PC-9 (cell line): ENCODE measurements around the gene C1QTNF12. TPM values are rescaled to one million over a fixed set of nuclear protein-coding genes. Genes with fewer than 3 reads are reported as not detected.

Experiments used
- BruUV-seq: library from RNA; stranded (reverse); fragments of 400-500 nt; replicated peaks from 2 replicates; lab custom pipeline; 2021; lab: Mats Ljungman, UMichigan
- CTCF ChIA-PET: fragments of 300-600 bp; sonication (Branson Sonifier 250); formaldehyde crosslinking; loops from one replicate; lab custom pipeline; 2022; ENCODE audit warnings: antibody characterized with exemption; lab: Charles Lee
- POLR2A ChIA-PET: fragments of 300-600 bp; sonication (Branson Sonifier 250); formaldehyde crosslinking; loops from one replicate; lab custom pipeline; 2022; ENCODE audit warnings: antibody characterized with exemption; ENCODE audit not compliant: unreplicated experiment; lab: Charles Lee
- DNase-seq, 2 experiments: peaks; one replicate each; pipeline versions ENCODE4 v3.0.0 to v3.0.0-alpha.2; 2015 to 2022; ENCODE audit warnings: mixed read lengths in 1 of 2
- H2AFZ ChIP-seq: fragments of 200-600 bp; sonication (generic); 2 replicates; pipeline ENCODE4 v1.8.1; 2017; ENCODE audit warnings: antibody characterized with exemption
- H3F3A ChIP-seq: fragments of 200-600 bp; sonication (generic); 2 replicates; pipeline ENCODE4 v1.8.1; 2017; ENCODE audit warnings: antibody characterized with exemption, mild to moderate bottlenecking, low read depth; ENCODE audit not compliant: insufficient read depth
- H3K27ac ChIP-seq: fragments of 200-600 bp; sonication (generic); 2 replicates; pipeline ENCODE4 v1.6.1; 2016; ENCODE audit warnings: mixed run types
- H3K27me3 ChIP-seq: fragments of 200-600 bp; sonication (generic); 2 replicates; pipeline ENCODE4 v1.6.1; 2016; ENCODE audit warnings: low read depth, mixed run types; ENCODE audit not compliant: insufficient read depth
- H3K36me3 ChIP-seq: fragments of 200-600 bp; sonication (generic); 2 replicates; pipeline ENCODE4 v1.6.1; 2016; ENCODE audit warnings: low read depth, mixed run types
- H3K4me1 ChIP-seq: fragments of 200-600 bp; sonication (generic); replicated peaks from 2 replicates; pipeline ENCODE4 v1.6.1; 2016; ENCODE audit warnings: mixed run types; ENCODE audit not compliant: insufficient read depth
- H3K4me2 ChIP-seq: fragments of 200-600 bp; sonication (generic); 2 replicates; pipeline ENCODE4 v1.6.1; 2017; ENCODE audit warnings: mixed run types
- H3K4me3 ChIP-seq: fragments of 200-600 bp; sonication (generic); 2 replicates; pipeline ENCODE4 v1.6.1; 2016; ENCODE audit warnings: mixed run types
- H3K79me2 ChIP-seq: fragments of 200-600 bp; sonication (generic); 2 replicates; pipeline ENCODE4 v1.6.1; 2017; ENCODE audit warnings: low read depth, mixed run types
- H3K9me2 ChIP-seq: fragments of 200-600 bp; sonication (generic); 2 replicates; pipeline ENCODE4 v1.8.1; 2017; ENCODE audit warnings: mild to moderate bottlenecking; ENCODE audit not compliant: insufficient read depth
- H3K9me3 ChIP-seq: fragments of 200-600 bp; sonication (generic); 2 replicates; pipeline ENCODE4 v1.8.1; 2016; ENCODE audit warnings: low read depth; ENCODE audit not compliant: insufficient read depth
- H4K20me1 ChIP-seq: fragments of 200-600 bp; sonication (generic); 2 replicates; pipeline ENCODE4 v1.8.1; 2017; ENCODE audit not compliant: insufficient read depth
- EZH2 ChIP-seq: fragments of 200-600 bp; sonication (generic); IDR thresholded peaks from 2 replicates; pipeline ENCODE4 v1.8.0; 2017; ENCODE audit warnings: antibody characterized with exemption, low read depth
- intact Hi-C: fragments of 100-400 bp; cut with micrococcal nuclease; formaldehyde crosslinking; loops from one replicate; pipeline ENCODE4 v1.10.0; 2022; ENCODE audit not compliant: unreplicated experiment
- total RNA-seq: library from RNA; stranded (reverse); gene quantifications from 2 replicates; pipeline ENCODE4 v1.2.3, GENCODE V29; 2021
- TF ChIP-seq, protein P1 (sequence below): fragments of 200-600 bp; sonication (generic); conservative IDR thresholded peaks from 2 replicates; pipeline ENCODE4 v1.6.1; 2017; ENCODE audit warnings: mixed run types, antibody characterized with exemption, mild to moderate bottlenecking, moderate library complexity

Gene C1QTNF12
- total RNA-seq, 1 experiment from 2014 or later: 5.2 TPM

DNA sequence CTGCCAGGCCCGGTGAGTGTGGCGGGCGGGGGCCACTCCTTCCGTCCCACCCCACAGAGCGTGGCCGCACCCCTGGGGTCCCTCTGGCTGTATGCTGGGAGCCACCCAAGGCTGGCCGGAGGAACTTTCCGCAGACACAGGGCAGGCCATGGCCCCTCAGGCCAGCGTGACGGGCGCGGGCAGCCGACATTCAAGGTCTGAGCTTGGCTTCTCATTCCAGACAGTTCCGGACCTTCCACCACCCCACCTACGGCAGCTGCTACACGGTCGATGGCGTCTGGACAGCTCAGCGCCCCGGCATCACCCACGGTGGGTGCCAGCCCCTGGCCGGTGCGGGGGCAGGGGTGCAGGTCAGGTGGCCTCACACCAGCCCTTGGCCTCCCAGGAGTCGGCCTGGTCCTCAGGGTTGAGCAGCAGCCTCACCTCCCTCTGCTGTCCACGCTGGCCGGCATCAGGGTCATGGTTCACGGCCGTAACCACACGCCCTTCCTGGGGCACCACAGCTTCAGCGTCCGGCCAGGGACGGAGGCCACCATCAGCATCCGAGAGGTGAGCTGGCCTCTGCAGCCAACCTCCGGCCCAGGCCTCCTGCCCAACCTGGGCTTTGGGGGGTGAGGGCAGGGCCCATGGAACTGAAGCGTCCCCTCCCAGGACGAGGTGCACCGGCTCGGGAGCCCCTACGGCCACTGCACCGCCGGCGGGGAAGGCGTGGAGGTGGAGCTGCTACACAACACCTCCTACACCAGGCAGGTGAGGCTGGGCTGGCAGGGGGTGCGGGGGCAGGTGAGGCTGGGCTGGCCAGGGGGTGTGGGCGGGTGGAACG, 41.0 kb upstream of the C1QTNF12 start:
- no peak overlapping the region for H3K4me2 ChIP-seq
- intact Hi-C loops: no loop called here
- POLR2A ChIA-PET: no interaction called here

GRCh38 chr1:1286313-1287261, 40.1 kb upstream of the C1QTNF12 start:
- TF ChIP-seq, protein P1, sequence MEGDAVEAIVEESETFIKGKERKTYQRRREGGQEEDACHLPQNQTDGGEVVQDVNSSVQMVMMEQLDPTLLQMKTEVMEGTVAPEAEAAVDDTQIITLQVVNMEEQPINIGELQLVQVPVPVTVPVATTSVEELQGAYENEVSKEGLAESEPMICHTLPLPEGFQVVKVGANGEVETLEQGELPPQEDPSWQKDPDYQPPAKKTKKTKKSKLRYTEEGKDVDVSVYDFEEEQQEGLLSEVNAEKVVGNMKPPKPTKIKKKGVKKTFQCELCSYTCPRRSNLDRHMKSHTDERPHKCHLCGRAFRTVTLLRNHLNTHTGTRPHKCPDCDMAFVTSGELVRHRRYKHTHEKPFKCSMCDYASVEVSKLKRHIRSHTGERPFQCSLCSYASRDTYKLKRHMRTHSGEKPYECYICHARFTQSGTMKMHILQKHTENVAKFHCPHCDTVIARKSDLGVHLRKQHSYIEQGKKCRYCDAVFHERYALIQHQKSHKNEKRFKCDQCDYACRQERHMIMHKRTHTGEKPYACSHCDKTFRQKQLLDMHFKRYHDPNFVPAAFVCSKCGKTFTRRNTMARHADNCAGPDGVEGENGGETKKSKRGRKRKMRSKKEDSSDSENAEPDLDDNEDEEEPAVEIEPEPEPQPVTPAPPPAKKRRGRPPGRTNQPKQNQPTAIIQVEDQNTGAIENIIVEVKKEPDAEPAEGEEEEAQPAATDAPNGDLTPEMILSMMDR: no peak
- TF ChIP-seq EZH2: no peak
- intact Hi-C loops: no loop called here

More for the DNA sequence above, 41.0 kb upstream of the C1QTNF12 start:
- H3K9me3 ChIP-seq: no peaks in the 10 kb centered on the region
- H3F3A ChIP-seq: peaks cover 10% of the 10 kb centered on the region; the same call in 1 of the 2 replicates
- H3K9me2 ChIP-seq: no peaks in the 10 kb centered on the region
- BruUV-seq: no TSS peak
- no peak overlapping the region for H3K27ac ChIP-seq
- no peak for DNase-seq
- H3K27me3 ChIP-seq: no peaks in the 10 kb centered on the region
- peaks cover 20% of the 10 kb centered on the region for H3K4me1 ChIP-seq
- H3K79me2 ChIP-seq: no peaks in the 10 kb centered on the region
- CTCF ChIA-PET: no interaction called here
- TF ChIP-seq, protein P1: no peak
- no peaks in the 10 kb centered on the region for H4K20me1 ChIP-seq
- H3K36me3 ChIP-seq: no peaks in the 10 kb centered on the region
- no peak overlapping the region for H3K4me3 ChIP-seq
- no peak overlapping the region for H2AFZ ChIP-seq

GRCh38 chr1:1285611-1286311, 39.2 kb upstream of the C1QTNF12 start:
- Histone ChIP-seq H3K9me2 (no peaks in the 10 kb centered on the region), H3K9me3 (no peaks in the 10 kb centered on the region), H3K36me3 (no peaks in the 10 kb centered on the region), H3K4me1 (peaks cover 19% of the 10 kb centered on the region), H3K4me3 (no peak overlapping the region), H3K27ac (no peak overlapping the region), H2AFZ (no peak overlapping the region), H3K4me2 (no peak overlapping the region), H3F3A (peaks cover 14% of the 10 kb centered on the region; the same call in 1 of the 2 replicates), H3K79me2 (no peaks in the 10 kb centered on the region), H3K27me3 (no peaks in the 10 kb centered on the region), H4K20me1 (no peaks in the 10 kb centered on the region)
- BruUV-seq: no TSS peak
- ChIA-PET POLR2A (no interaction called here), CTCF (interaction anchor here (0.6 kb wide), 1 partner anchor 15 kb away, joined by 10 read pairs; no protein-coding TSS in a partner anchor)
- no peak for DNase-seq
- intact Hi-C loops: no loop called here
- TF ChIP-seq EZH2: no peak

More at GRCh38 chr1:1286313-1287261, 40.1 kb upstream of the C1QTNF12 start:
- DNase-seq: no peak
- Histone ChIP-seq H3K36me3 (no peaks in the 10 kb centered on the region), H3K4me2 (no peak overlapping the region), H2AFZ (no peak overlapping the region), H3F3A (peaks cover 10% of the 10 kb centered on the region; the same call in 1 of the 2 replicates), H4K20me1 (no peaks in the 10 kb centered on the region), H3K27ac (no peak overlapping the region), H3K4me3 (no peak overlapping the region), H3K9me2 (no peaks in the 10 kb centered on the region), H3K79me2 (no peaks in the 10 kb centered on the region), H3K9me3 (no peaks in the 10 kb centered on the region), H3K4me1 (peaks cover 26% of the 10 kb centered on the region), H3K27me3 (no peaks in the 10 kb centered on the region)
- BruUV-seq: no TSS peak
- ChIA-PET POLR2A (no interaction called here), CTCF (no interaction called here)
